Activated CD4-positive, alpha-beta T cell treated with anti-CD3 and anti-CD28 coated beads, Interleukin-2, amount 10 ng/mL, durations not matched to agents 24 days and 14 days (primary cell): ENCODE results near the gene C15orf39. TPM values are rescaled to one million over a fixed set of nuclear protein-coding genes. Genes with fewer than 3 reads are reported as not detected.

Experiments used
- DNase-seq: peaks from one replicate; pipeline ENCODE4 v3.0.0; 2022
- H3K27ac Mint-ChIP-seq: one replicate; pipeline ENCODE4 v1.8.0; 2022; ENCODE audit warnings: mild to moderate bottlenecking, mixed read lengths
- H3K27me3 Mint-ChIP-seq: one replicate; pipeline ENCODE4 v1.8.0; 2022; ENCODE audit warnings: mixed read lengths
- H3K36me3 Mint-ChIP-seq: one replicate; pipeline ENCODE4 v1.8.0; 2022; ENCODE audit warnings: low read depth, mild to moderate bottlenecking, mixed read lengths
- H3K4me1 Mint-ChIP-seq: one replicate; pipeline ENCODE4 v1.8.0; 2021; ENCODE audit warnings: mixed read lengths
- H3K4me3 Mint-ChIP-seq: one replicate; pipeline ENCODE4 v1.8.0; 2022; ENCODE audit warnings: mild to moderate bottlenecking, moderate library complexity, mixed read lengths
- H3K9me3 Mint-ChIP-seq: one replicate; pipeline ENCODE4 v1.8.0; 2021; ENCODE audit warnings: mixed read lengths
- intact Hi-C: fragments of 100-400 bp; cut with micrococcal nuclease; formaldehyde crosslinking; loops from one replicate; pipeline ENCODE4 v1.15.1; 2023
- total RNA-seq: library from RNA; stranded (reverse); gene quantifications from 2 replicates; pipeline ENCODE4 v1.2.3, GENCODE V29; 2022

Gene C15orf39
- total RNA-seq, 1 donor from 2014 or later, result 43.2 TPM

DNA sequence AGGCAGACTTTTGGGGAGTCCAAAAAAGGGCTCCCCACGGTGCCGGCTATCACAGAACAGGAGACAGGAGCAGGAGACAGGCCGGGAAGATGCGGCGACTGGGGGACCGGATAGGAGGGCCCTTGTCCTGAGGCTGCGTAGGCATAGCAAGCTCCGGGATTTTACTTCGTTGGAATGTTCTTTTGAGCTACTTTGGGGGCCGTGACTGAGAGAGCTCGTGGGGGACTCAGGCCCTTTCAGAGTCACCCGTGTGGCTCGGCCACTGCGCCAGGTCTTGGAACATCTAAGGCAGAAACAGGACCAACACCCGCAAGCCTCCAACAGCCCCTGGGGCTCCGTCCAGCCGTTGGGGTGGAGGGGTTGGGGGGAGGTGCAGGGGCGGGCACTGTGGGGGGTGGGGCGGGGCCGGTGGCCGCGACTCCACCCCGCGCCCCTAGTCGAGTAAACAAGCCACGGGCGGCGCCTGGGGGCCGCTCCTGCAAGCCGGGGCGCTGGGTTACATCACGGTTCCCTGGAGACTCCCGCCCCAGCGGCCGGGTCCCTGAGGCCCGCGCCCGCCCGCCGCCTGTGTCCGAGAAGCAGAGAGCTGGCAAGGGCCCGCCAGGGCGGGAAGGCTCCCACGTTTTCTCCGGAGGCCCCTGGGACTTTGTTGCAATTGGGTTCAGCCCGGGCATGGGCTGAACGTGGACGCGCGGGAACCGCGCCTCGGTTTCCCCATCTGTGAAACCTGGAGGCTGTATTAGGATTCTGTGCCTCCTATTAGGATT is 23.3 kb upstream of the C15orf39 start:
- H3K4me1 Mint-ChIP-seq, result peaks cover 22% of the 10 kb centered on the region
- H3K9me3 Mint-ChIP-seq, result no peaks in the 10 kb centered on the region
- H3K4me3 Mint-ChIP-seq, result no peak overlapping the region
- peaks cover 43% of the 10 kb centered on the region for H3K27me3 Mint-ChIP-seq
- intact Hi-C loops, result no loop called here
- no peaks in the 10 kb centered on the region for H3K36me3 Mint-ChIP-seq
- DNase-seq, result peak; percentile 68
- no peak overlapping the region for H3K27ac Mint-ChIP-seq

DNA sequence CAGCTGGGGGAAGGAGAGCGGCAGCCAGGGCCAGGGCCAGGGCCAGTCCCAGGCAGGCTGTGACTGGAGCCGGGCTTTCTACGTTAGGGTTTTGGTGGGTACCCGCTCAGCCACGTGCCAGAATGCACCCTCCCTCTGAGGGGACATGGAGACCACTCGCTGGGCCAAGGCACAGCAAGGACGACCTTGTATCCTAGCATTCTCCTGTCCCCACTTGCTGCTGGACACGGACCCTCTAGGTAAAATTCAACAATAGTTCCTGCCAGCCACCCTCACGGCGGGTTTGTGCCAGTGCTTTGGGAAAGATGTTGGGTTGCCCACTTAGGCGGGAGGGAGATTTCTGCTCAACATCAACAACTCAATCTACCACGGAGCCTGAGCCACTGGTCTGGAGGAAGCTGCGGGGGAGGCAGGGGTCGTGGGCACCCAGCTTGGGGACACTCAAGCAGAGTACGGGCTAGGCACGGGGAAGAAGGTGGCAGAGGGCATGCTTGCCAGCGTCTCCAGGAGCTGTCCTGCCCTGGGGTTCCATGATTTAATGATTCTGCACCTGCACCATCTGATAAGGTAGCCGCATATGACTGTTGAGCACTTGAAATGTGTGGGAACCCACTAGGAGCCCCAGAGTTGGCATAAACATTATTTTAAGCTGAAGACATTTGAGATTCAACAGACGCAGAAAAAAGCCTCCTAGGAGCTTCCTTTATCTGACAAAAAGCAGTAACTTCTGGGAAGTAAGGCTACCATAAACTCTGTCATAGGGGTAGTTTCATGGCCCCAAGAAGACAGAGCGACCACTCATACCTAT is 22.5 kb upstream of the C15orf39 start:
- Mint-ChIP-seq H3K27ac (no peak overlapping the region), H3K27me3 (peaks cover 46% of the 10 kb centered on the region), H3K9me3 (no peaks in the 10 kb centered on the region), H3K4me1 (peaks cover 22% of the 10 kb centered on the region), H3K4me3 (peak overlapping the region; percentile 7), H3K36me3 (no peaks in the 10 kb centered on the region)
- no peak for DNase-seq
- intact Hi-C loops, result no loop called here

DNA sequence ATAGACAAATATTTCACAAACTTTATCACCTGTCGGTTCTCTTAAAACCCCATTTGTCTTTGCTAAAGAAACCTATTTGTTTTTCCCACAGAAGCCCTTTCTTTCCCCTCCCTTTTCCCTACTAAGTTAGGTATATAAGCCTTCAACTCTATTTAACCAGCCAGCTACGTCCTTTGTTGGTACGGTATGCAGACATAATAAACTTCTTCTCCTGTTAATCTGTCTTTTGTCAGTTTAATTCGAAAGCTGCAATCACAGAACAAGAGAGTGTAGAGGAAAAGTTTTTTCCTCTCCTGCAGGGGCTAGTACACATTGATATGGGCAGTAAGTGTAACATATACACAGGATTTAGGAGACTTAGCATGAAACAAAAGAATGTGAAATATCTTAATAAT is 21.9 kb upstream of the C15orf39 start:
- peaks cover 49% of the 10 kb centered on the region for H3K27me3 Mint-ChIP-seq
- H3K4me3 Mint-ChIP-seq, result no peak overlapping the region
- intact Hi-C loops, result no loop called here
- DNase-seq, result no peak
- no peak overlapping the region for H3K27ac Mint-ChIP-seq
- peaks cover 22% of the 10 kb centered on the region for H3K4me1 Mint-ChIP-seq
- no peaks in the 10 kb centered on the region for H3K36me3 Mint-ChIP-seq
- no peaks in the 10 kb centered on the region for H3K9me3 Mint-ChIP-seq

DNA sequence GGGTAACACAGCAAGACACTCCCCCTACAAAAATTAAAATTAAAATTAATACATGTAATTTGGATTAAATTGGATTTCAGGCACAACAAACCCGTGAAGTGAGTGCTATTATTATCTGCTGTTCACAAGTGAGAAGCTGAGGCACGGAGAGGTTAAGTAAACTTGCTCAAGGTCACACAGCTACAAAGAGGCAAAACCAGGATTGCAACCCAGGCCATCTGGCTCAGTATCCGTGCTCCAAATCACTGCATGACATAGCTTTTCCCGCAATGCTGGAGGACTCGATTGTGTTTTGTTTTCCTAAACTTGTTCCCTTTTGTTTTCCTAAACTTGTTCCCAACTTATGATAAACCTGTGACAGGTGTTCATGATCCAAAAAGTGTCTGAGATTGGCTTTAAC is 19.9 kb upstream of the C15orf39 start:
- Mint-ChIP-seq H3K4me1 (peaks cover 20% of the 10 kb centered on the region), H3K27ac (no peak overlapping the region), H3K27me3 (peaks cover 46% of the 10 kb centered on the region), H3K4me3 (no peak overlapping the region), H3K9me3 (no peaks in the 10 kb centered on the region), H3K36me3 (no peaks in the 10 kb centered on the region)
- DNase-seq, result no peak
- intact Hi-C loops, result no loop called here

DNA sequence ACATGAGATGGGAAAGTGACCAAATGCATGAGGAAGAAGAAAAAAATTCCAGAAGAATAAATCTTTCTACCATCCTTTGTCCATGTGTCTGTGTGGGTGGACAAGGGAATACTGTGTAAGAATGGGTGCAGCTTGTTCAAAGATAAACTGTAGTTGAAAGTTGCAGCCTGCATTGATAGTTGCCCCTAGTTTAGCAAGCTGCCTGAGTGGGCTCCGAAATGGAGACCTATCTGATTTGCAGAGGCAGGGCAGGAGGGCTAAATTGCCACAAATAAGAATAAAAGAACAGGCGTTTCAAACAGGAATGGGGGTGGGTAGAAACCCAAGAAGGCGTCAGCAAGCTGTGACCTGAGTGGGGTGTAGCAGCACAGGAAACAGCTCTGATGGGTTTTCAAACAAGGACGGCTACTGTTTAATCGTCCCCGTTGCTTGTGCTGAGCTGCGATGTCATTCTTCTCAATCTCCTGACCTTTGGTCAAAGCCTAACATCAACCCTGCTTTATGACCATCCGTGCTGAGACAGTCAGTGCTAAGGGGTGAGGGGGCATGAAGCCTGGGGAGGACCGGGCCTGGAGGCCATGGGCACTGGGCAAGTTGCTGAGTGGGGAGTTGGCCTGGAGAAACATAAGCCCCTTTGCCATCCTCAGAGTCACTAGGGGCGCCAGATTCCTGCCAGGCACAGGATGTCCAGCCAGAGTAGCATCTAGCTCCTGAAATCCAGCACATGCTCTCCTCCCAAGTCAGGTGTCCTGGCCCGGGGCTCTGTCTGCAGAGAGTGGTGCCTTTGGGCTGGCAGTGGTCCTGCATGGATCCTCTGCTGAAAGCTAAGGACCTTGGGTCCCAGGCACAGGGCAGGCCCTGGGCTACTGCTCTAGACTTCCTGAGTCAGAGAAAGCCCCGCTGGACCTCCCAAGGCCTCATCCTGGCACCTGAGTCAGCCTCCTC is 19.2 kb upstream of the C15orf39 start:
- intact Hi-C loops, result no loop called here

DNA sequence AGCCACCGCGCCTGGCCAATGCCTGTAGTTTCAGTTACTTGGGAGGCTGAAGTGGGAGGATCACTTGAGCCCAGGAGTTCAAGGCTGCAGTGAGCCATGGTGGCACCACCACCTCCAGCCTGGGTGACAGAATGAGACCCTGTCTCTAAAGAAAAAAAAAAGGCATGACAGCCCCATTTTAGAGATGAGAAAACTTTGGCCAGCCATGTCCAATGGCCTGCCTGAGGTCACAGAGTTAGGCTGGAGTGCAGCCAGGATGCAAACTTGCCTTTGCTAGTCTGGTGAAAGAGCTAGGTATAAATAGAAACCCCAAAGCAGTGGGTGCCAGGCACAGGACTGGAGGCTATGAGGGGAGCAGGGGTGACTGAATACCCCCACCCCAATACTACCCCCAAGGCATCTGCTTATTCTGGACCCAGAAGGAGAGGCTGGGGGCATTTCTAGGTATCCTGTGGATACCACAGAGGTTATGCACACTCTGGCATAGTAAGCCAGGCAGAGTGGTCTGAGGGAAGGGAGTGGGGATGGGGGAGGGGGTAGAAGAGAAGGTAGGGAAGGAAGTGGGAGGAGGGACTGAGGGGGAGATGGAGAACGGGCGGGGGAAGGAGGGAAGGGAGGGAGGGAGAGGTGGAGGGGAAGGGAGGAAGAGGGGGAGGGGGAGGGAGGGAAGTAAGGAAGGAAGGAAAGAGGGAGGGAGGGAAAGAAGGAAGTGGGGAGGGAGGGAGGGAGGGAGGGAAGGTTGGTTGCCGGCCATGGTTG is 16.2 kb upstream of the C15orf39 start:
- intact Hi-C loops, result loop anchor here (5.0 kb wide), 1 partner anchor 33 kb away; no protein-coding TSS in a partner anchor
- H3K9me3 Mint-ChIP-seq, result no peaks in the 10 kb centered on the region
- H3K4me1 Mint-ChIP-seq, result peaks cover 11% of the 10 kb centered on the region
- no peaks in the 10 kb centered on the region for H3K36me3 Mint-ChIP-seq
- no peak overlapping the region for H3K27ac Mint-ChIP-seq
- H3K27me3 Mint-ChIP-seq, result peaks cover 20% of the 10 kb centered on the region
- H3K4me3 Mint-ChIP-seq, result no peak overlapping the region
- no peak for DNase-seq

More for the DNA sequence above, 19.2 kb upstream of the C15orf39 start:
- no peak for DNase-seq
- H3K4me1 Mint-ChIP-seq, result peaks cover 17% of the 10 kb centered on the region
- H3K27me3 Mint-ChIP-seq, result peaks cover 40% of the 10 kb centered on the region
- no peak overlapping the region for H3K4me3 Mint-ChIP-seq
- no peak overlapping the region for H3K27ac Mint-ChIP-seq
- H3K36me3 Mint-ChIP-seq, result no peaks in the 10 kb centered on the region
- H3K9me3 Mint-ChIP-seq, result no peaks in the 10 kb centered on the region

DNA sequence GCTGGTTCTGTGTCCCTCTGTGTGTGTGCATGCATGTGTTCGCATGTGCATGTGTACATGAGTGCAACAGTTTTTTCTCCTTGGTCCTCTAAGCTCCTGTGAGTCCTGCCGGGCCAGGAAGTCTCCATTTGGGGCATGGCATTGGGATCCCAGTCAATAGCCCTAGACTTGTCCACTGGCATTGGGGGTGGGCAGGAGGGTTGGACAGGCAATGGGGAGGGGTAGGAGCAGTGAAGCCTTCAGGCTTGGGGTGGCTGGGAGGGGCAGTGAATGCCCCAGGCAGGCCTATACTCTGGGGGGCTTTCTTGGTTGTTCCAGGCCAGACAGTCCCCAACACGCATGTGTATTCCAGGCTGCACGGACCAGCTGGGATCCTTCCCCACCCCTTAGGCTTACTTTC is 15.6 kb upstream of the C15orf39 start:
- no peak overlapping the region for H3K4me3 Mint-ChIP-seq
- no peaks in the 10 kb centered on the region for H3K36me3 Mint-ChIP-seq
- no peak overlapping the region for H3K27ac Mint-ChIP-seq
- DNase-seq, result no peak
- H3K4me1 Mint-ChIP-seq, result peaks cover 9% of the 10 kb centered on the region
- intact Hi-C loops, result loop anchor here (5.0 kb wide), 1 partner anchor 34 kb away; no protein-coding TSS in a partner anchor
- peaks cover 14% of the 10 kb centered on the region for H3K27me3 Mint-ChIP-seq
- H3K9me3 Mint-ChIP-seq, result no peaks in the 10 kb centered on the region

DNA sequence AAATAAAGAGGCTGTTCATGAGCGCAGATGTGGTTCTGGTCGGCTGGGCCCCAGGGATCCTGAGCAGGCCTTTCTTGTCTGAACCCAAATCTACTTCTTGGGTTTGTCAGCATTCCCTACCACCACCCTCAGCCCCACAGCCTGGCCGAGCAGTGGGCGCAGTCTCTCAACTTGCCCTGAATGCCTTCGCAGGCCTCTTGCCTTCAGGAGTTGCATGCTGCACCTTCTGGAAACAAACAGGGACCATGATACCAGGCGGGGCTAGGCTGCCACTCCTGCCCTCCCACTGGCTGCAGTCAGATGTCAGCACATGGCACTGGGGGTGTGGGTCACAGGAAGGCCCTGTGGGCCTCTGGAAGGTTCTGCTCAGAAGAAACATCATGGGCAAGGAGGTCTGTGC is 13.2 kb upstream of the C15orf39 start:
- peaks cover 4% of the 10 kb centered on the region for H3K27me3 Mint-ChIP-seq
- H3K4me1 Mint-ChIP-seq, result peaks cover 4% of the 10 kb centered on the region
- H3K9me3 Mint-ChIP-seq, result no peaks in the 10 kb centered on the region
- intact Hi-C loops, result loop anchor here (5.0 kb wide), 1 partner anchor 36 kb away; no protein-coding TSS in a partner anchor
- no peak for DNase-seq
- no peak overlapping the region for H3K4me3 Mint-ChIP-seq
- H3K27ac Mint-ChIP-seq, result no peak overlapping the region
- no peaks in the 10 kb centered on the region for H3K36me3 Mint-ChIP-seq

DNA sequence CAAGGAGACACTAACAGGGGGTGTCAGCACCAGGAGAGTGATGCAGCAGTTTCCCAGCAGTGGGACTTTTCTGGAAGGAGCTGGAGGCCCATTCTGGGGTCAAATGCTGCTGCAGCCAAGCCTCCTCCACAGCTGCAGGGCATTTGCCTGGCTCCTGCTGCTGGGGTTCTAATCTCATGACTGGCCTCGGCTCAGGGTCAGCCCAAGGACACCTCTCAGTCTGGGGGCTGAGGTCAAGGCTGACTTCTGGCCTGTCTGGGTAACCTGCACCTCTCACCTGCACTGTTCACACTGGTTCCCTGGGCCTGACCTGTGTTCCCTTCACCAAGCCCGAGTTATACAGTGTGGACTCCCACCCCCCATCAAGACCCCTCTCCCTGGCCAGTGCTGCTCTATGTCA is 10.4 kb upstream of the C15orf39 start:
- intact Hi-C loops, result no loop called here
- Mint-ChIP-seq H3K4me1 (no peaks in the 10 kb centered on the region), H3K27ac (no peak overlapping the region), H3K27me3 (peaks cover 2% of the 10 kb centered on the region), H3K36me3 (no peaks in the 10 kb centered on the region), H3K4me3 (no peak overlapping the region), H3K9me3 (no peaks in the 10 kb centered on the region)
- DNase-seq, result no peak

DNA sequence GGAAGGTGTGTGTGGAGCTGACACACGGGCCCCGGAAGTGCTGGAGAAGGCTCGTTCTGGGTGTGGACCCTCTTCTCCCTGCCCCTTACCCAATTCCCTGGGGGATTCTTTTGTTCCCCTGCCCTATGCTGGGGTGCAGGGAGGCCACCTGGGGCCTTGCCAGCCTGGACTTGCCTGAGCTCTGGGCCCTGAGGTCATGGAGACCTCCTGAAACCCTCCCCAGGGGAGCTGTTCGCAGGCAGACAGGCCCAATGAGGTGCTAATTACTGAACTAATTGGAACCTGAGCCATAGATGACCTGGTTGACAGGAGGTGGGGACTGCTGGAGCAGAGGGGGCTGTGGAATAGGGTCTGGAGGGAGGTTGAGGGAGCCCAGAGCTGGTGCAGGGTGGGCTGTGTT is 9.4 kb upstream of the C15orf39 start:
- peaks cover 2% of the 10 kb centered on the region for H3K27me3 Mint-ChIP-seq
- H3K36me3 Mint-ChIP-seq, result no peaks in the 10 kb centered on the region
- intact Hi-C loops, result no loop called here
- no peak for DNase-seq
- H3K4me1 Mint-ChIP-seq, result no peaks in the 10 kb centered on the region
- no peak overlapping the region for H3K4me3 Mint-ChIP-seq
- H3K27ac Mint-ChIP-seq, result no peak overlapping the region
- H3K9me3 Mint-ChIP-seq, result no peaks in the 10 kb centered on the region

DNA sequence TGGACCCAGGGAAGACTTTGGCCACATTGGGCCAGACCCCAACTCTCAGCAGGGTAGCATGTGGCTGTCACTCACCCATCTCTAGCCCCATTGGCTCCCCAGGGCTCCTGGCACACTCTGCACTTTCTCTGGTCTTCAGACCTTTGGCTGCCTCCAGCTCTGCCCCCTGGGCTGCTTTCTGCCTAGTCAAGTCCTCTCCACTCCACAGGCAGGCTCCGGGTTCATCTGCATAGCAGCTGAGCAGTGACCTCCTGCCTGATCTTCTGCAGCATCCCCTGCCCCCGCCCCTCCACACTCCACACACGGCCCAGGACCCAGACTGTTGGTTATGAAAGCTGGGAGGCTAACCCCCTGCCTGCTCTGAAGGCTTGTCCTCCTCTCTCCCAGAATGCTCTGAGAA is 8.4 kb upstream of the C15orf39 start:
- DNase-seq, result no peak
- no peaks in the 10 kb centered on the region for H3K9me3 Mint-ChIP-seq
- peaks cover 5% of the 10 kb centered on the region for H3K4me1 Mint-ChIP-seq
- peaks cover 2% of the 10 kb centered on the region for H3K27me3 Mint-ChIP-seq
- H3K36me3 Mint-ChIP-seq, result no peaks in the 10 kb centered on the region
- H3K4me3 Mint-ChIP-seq, result no peak overlapping the region
- H3K27ac Mint-ChIP-seq, result no peak overlapping the region
- intact Hi-C loops, result no loop called here

DNA sequence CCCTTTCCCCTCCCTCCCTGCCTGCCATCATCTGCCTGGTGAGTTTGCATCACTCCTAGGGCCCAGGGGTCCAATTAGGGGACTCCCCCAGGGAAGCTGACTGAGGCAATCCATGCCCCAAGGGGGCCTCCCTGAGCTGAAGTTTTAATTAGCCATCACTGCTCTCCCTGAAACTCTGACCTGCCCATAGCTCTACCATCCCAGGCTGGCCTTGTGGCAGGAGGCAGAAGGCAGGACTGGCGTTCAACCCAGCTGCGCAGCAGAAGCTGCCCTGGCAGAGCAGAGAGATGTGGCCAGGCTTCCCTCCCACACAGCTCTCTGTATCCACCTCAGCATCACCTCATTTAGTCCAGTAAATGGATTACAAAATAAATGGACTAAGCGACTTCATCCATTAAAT is 7.7 kb upstream of the C15orf39 start:
- Mint-ChIP-seq H3K9me3 (no peaks in the 10 kb centered on the region), H3K4me1 (peaks cover 12% of the 10 kb centered on the region), H3K27me3 (peaks cover 2% of the 10 kb centered on the region), H3K4me3 (no peak overlapping the region), H3K27ac (no peak overlapping the region), H3K36me3 (no peaks in the 10 kb centered on the region)
- DNase-seq, result no peak
- intact Hi-C loops, result no loop called here

DNA sequence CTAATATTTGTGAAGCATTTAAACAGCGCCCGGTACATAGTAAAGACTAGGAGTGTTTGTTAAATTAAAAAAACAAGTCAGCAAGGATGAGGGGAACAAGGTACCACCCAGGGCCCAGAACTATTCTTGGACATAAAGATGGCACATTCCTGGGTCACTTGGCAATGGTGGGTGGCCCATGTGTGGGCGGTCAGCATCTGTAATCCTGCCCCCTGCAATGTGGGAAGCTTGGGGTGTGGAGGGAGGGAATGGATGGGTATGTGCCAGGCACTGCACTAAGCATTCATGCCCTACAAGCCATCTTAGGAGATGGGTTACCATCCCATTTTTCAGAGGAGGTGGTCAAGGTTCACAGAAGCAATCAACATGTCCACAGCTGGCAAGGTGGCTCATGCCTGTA is 7.3 kb upstream of the C15orf39 start:
- Mint-ChIP-seq H3K4me3 (no peak overlapping the region), H3K27me3 (peaks cover 2% of the 10 kb centered on the region), H3K36me3 (no peaks in the 10 kb centered on the region), H3K9me3 (no peaks in the 10 kb centered on the region), H3K4me1 (peaks cover 16% of the 10 kb centered on the region), H3K27ac (no peak overlapping the region)
- DNase-seq, result no peak
- intact Hi-C loops, result no loop called here
